Heart left ventricle (tissue), 13 donors: ENCODE data around the gene CACNA2D1.

Experiments used
- CTCF ChIP-seq, 12 donors: fragments of 200-600 bp; sonication (generic) in 4 of 12; IDR thresholded peaks; one replicate each; pipeline versions ENCODE4 v1.5.0 to v1.8.0; 2018 to 2022; ENCODE audit warnings: antibody characterized with exemption in 12 of 12, mild to moderate bottlenecking in 5 of 12
- POLR2A ChIP-seq, 2 donors: fragments of 450-650 bp; IDR thresholded peaks; one replicate each; pipeline ENCODE4 v1.6.1; 2017; ENCODE audit warnings: antibody characterized with exemption in 2 of 2, mild to moderate bottlenecking in 2 of 2, moderate library complexity in 2 of 2
- donor health status: ischemic (EF 13 %, LVEDD 7.1; RV severe dilation, severe dysfunction).
- donor health status: DM: no; HTN: yes; CAD: no.
- donor health status: DM: no; HTN: no; CAD: no.
- donor health status: ischemic (EF 25% LVEDD 6.9; RV normal size, moderate dysfunction).
- donor health status: ischemic (EF 25% LVEDD 5.7; RV mildly dilated, moderate dysfunction).
- donor health status: ischemic (EF 35%, LVEDD 5.7; RV mildly dilated, moderate dysfunction).
- donor health status: nonischemic (EF 11% LVEDD 7.7; RV severe dilation, severe dysfunction).
- donor health status: DM: yes; HTN: yes; CAD: no.
- donor health status: PGD.
- donor health status: ischemic (EF 29% LVEDD 5.4; RV normal size, mild dysfunction).
- donor health status: nonischemic (EF 23%, LVEDD 6.1; RV moderate dilation, normal function).

DNA sequence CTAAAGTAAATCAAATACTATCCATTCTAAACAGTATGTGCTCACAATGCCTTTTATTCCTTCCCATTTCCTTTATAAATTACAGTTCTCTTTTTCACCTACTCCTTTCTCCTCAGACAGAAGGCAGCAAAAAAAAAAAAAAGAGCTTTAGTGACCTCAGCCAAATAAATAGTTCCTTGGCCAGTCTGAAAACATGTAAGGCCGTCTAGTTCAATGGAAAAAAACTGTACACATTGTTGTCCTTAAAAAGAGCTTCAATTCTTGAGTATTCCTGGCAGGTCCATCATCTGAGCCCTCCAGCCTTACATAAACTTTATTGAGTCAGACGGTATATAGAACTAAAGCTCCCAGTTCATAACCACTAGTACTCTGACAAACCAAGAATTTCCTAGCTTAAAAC lies 185.4 kb downstream of the CACNA2D1 start:
- TF ChIP-seq CTCF (IDR thresholded peaks at IDR 0.05): no peak
- TF ChIP-seq POLR2A (IDR thresholded peaks at IDR 0.05): no peak
